ENCODE data around the gene RMND5A.

The RMND5A gene

GRCh38 chr2:86789687-86790133, 69.6 kb downstream of the RMND5A start:
- DNase-seq (ENCODE audit: insufficient read length, low spot score) (no peak), FAIRE-seq (no peak)

- DNase-seq (ENCODE audit: insufficient read length, low spot score) (no peak), FAIRE-seq (no peak)
These were observed 70.1 kb downstream of the RMND5A start for GRCh38 chr2:86790134-86790675.

GRCh38 chr2:86790676-86791572, 70.8 kb downstream of the RMND5A start, which contains the start of gene CD8A:
Gene CD8A, minus strand, starts transcription at chr2:86790913. Its CDS starts 88 bp downstream, at chr2:86790825.
- DNase-seq (ENCODE audit: insufficient read length, low spot score) (peak; percentile 33), FAIRE-seq (peak; percentile 72)

GRCh38 chr2:86791573-86791972, 71.5 kb downstream of the RMND5A start:
- no peak for DNase-seq (ENCODE audit: insufficient read length, low spot score)
- FAIRE-seq, result peak; percentile 65

DNA sequence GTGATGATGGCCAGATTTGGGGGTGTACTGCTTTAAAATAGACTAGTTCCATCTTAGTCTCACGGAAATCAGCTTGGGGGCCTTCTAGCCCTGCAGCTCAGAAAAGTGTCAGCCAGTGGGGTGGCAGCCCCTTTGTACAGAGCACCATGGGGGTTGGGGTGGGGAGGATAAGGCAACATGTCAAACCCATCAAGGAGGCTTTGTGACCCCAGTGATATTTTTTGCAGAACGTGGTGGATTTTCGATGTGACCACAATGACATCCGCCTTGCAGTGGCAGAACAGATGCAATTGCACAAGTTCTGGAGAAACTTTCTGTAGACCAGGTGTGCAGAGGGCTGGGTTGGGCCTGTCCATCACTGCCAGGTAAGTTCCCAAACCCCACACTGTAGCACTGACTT, 73.7 kb downstream of the RMND5A start:
- DNase-seq (ENCODE audit: insufficient read length, low spot score), result no peak
- FAIRE-seq, result no peak

- no peak for FAIRE-seq
These were observed 74.8 kb downstream of the RMND5A start for GRCh38 chr2:86794861-86795260.

GRCh38 chr2:86800856-86801567, 80.9 kb downstream of the RMND5A start:
- DNase-seq (ENCODE audit: insufficient read length, low spot score), result no peak
- no peak for FAIRE-seq

More at GRCh38 chr2:86794861-86795260, 74.8 kb downstream of the RMND5A start:
- no peak for DNase-seq (ENCODE audit: insufficient read length, low spot score)

DNA sequence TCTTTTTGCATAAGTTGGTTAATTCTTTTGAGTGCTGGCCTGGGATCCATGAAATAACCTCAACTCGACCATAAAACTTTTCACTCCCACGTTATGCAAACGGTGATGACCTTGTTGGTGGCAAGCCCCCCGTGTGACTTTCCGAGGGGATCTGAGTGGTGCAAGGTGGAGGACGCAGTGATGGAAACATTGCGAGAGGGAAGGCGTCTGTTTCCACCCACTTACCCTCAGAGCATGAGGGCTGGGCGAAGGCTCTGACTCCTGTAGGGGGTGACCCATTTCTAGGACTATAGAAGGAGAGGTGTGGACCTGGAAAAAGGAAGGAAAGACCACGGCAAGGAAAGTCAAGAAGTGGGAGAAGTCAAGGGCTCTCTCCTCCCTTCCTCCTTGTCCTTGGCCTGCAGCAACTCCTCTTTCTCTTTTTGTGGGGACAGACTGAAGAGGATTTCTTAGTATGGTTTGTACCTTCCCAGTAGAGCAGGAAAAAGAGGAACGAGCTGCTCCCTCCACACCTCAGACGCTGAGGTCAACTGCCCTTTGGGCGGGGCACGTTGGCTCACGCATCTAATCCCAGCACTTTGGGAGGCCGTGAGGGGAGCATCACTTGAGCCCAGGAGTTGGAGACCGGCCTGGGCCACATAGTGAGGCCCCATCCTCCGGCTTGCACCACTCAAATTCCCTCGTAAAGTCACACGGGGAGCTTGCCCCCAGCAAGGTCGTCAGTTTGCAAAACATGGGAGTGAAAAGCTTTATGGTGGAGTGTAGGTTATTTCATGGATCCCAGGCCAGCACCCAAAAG, 86.2 kb downstream of the RMND5A start:
- FAIRE-seq (no peak), DNase-seq (ENCODE audit: insufficient read length, low spot score) (no peak)

DNA sequence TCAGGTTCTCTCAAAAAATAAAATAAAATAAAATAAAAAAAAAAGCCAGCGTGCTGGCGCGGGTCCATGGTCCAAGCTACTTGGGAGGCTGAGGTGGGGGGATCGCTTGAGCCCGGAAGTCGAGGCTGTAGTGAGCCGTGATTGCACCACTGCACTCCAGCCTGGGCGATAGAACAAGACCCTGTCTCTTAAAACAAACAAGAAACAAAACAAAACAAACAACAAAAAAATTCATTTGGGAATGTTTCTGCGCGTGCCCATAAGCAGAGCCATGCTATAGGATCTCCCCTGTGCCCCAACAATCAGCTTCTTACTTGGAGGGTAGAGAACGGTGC, 87.0 kb downstream of the RMND5A start:
- DNase-seq (ENCODE audit: insufficient read length, low spot score), result no peak
- FAIRE-seq, result no peak

DNA sequence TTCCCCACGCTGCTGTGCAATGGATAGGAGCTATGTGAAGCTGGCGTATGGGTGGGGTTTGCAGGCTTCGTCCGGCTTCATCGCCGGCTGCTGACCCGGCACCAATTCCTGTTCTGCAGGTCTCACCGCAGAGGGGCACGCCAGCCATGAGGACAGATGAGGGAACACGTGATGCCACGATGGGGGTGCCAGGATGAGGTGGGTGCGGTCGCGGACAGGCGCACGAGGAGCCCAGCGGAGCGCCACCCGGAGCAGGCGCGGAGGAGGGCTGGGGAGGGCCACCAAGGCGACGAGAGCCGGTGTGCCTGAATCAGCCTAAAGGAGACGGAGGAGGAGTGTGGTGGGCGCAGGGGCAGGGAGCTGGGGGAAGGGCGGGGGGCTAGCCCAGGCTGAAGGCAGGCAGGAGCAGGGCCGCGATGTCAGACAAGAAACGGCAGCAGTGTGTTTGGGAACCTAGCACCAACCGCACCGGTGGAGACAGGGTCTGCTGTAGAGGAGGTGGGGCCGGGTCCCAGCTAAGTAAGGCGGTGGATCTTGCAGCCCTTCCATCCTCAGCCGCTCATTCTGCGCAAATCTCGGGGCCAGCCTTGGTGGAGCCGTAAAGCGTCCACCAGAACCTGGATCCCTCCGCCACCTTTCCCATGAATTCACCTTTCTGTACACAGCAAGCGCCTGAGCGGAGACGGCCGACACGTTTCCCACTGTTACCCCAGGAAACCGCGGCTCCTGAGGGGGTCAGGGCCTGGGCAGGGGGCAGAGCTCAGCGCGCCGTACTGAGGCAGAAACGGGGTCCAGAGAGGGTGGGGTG, 87.6 kb downstream of the RMND5A start:
- no peak for FAIRE-seq
- peak; percentile 76 for DNase-seq (ENCODE audit: insufficient read length, low spot score)

DNA sequence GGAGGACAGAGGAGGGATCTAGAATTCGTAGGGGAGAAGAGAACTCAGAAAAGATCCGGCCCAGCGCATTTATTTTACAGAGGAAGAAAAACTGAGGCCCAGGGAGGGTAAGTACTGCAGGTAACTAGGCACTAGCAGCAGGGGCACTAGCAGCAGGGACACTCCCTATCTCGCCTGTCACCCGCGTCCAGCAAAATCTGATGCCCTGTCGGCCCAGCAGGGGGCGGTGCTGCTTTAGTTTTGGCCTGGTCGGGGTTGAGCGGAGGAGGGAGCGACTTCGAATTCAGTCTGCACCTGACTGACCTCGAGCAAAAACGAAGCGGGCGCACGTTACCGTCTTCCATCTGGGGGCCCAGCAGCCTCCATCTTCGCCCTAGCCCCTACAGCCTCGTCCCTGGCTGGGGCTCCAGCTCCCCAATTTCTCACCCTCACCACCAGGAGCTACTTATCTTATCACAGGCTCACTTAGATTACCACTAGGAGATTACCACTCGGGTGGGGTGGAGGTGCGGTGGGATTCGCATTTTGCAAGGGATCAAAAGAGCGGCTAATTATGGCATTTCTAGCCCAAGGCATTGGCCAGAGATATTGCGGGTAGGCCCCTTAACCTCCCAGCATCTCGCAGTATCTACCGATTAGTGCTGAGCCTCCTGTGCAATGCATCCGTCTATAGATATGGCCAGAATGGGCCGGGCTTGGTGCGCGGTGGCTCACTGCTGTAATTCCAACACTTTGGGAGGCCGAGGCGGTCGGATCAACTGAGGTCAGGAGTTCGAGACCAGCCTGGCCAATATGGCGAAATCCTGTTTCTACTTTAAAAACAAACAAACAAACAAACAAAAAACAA, 88.4 kb downstream of the RMND5A start:
- FAIRE-seq (peak; percentile 99), DNase-seq (ENCODE audit: insufficient read length, low spot score) (peak; percentile 97)

- DNase-seq (ENCODE audit: insufficient read length, low spot score), result no peak
- FAIRE-seq, result no peak
These were observed 89.5 kb downstream of the RMND5A start for GRCh38 chr2:86809481-86810121.

GRCh38 chr2:86815611-86816010, 95.5 kb downstream of the RMND5A start:
- FAIRE-seq, result no peak

GRCh38 chr2:86818114-86818801, 98.2 kb downstream of the RMND5A start:
- FAIRE-seq, result no peak
- no peak for DNase-seq (ENCODE audit: insufficient read length, low spot score)

More at GRCh38 chr2:86815611-86816010, 95.5 kb downstream of the RMND5A start:
- DNase-seq (ENCODE audit: insufficient read length, low spot score), result no peak

DNA sequence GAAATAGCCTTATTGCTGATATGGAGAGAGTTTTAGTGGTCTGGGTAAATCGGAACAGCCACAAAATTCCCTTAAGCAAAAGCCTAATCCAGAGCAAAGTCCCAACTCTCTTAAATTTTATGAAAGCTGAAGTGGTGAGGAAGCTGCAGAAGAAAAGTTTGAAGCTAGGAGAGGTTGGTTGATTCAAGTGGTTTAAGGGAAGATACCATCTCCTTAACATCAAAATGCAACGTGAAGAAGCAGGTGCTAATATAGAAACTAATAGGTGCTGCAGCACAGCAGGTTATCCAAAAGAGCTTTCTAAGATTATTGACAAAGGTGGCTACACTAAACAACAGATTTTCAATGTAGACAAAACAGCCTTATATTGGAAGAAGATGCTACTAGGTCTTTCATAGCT, 98.9 kb downstream of the RMND5A start:
- DNase-seq (ENCODE audit: insufficient read length, low spot score) (no peak), FAIRE-seq (no peak)

- DNase-seq (ENCODE audit: insufficient read length, low spot score), result no peak
- FAIRE-seq, result no peak
These were observed 101.2 kb downstream of the RMND5A start for GRCh38 chr2:86821306-86821705.

- no peak for DNase-seq (ENCODE audit: insufficient read length, low spot score)
- no peak for FAIRE-seq
These were observed 101.8 kb downstream of the RMND5A start for GRCh38 chr2:86821842-86822241.

Data from HTR-8/SVneo (cell line).